NCI-H2107 (cell line): Measurements from ENCODE around the gene TSR3.

Source experiments
- DNase-seq: peaks from one replicate; lab custom pipeline; 2025; lab: John Stamatoyannopoulos, UW

TSR3 gene

GRCh38 chr16:1323296-1324239, 28.1 kb downstream of the TSR3 start:
- no peak for DNase-seq

- DNase-seq, result no peak
These were observed 29.3 kb downstream of the TSR3 start for GRCh38 chr16:1322407-1322806.

- no peak for DNase-seq
These were observed 30.9 kb downstream of the TSR3 start for GRCh38 chr16:1320658-1321240.

- DNase-seq, result no peak
These were observed 31.6 kb downstream of the TSR3 start for GRCh38 chr16:1320097-1320496.

GRCh38 chr16:1319041-1319440, 32.6 kb downstream of the TSR3 start:
- DNase-seq, result no peak

- DNase-seq, result no peak
These were observed 33.5 kb downstream of the TSR3 start for GRCh38 chr16:1318268-1318545.

- no peak for DNase-seq
These were observed 34.0 kb downstream of the TSR3 start for GRCh38 chr16:1317479-1318267.

- DNase-seq, result no peak
These were observed 35.7 kb downstream of the TSR3 start for GRCh38 chr16:1316033-1316405.

- no peak for DNase-seq
These were observed 36.3 kb downstream of the TSR3 start for GRCh38 chr16:1315081-1316032.

GRCh38 chr16:1314399-1315068, 37.1 kb downstream of the TSR3 start:
- no peak for DNase-seq

- no peak for DNase-seq
These were observed 37.8 kb downstream of the TSR3 start for GRCh38 chr16:1313721-1314369.

- DNase-seq, result no peak
These were observed 38.8 kb downstream of the TSR3 start for GRCh38 chr16:1312903-1313302.

GRCh38 chr16:1312467-1312816, 39.2 kb downstream of the TSR3 start:
- no peak for DNase-seq

GRCh38 chr16:1311738-1312466, 39.8 kb downstream of the TSR3 start:
- DNase-seq, result no peak

- no peak for DNase-seq
These were observed 40.4 kb downstream of the TSR3 start for GRCh38 chr16:1311212-1311737.

- DNase-seq, result no peak
These were observed 40.9 kb downstream of the TSR3 start for GRCh38 chr16:1310832-1311200.

GRCh38 chr16:1309888-1310831, 41.5 kb downstream of the TSR3 start:
- no peak for DNase-seq

- DNase-seq, result peak; percentile 78
These were observed 42.4 kb downstream of the TSR3 start, which contains the start of gene UBE2I for GRCh38 chr16:1308977-1309885. Gene UBE2I (plus strand): TSS chr16:1309636. CDS start chr16:1314031, 4,395 bp downstream.
